OCI-M1 (cell line): ENCODE data around the gene ALG12.
A peak's percentile ranks its signal among the peaks of the same experiment; 100 is the strongest.
"Not testable (repeated sequence)": the region's sequence is repeated elsewhere in the genome, so short reads cannot be mapped to it uniquely, and the experiment has no call there.

Source experiments
- DNase-seq: peaks from one replicate; lab custom pipeline; 2025; lab: John Stamatoyannopoulos, UW

The ALG12 gene

DNA sequence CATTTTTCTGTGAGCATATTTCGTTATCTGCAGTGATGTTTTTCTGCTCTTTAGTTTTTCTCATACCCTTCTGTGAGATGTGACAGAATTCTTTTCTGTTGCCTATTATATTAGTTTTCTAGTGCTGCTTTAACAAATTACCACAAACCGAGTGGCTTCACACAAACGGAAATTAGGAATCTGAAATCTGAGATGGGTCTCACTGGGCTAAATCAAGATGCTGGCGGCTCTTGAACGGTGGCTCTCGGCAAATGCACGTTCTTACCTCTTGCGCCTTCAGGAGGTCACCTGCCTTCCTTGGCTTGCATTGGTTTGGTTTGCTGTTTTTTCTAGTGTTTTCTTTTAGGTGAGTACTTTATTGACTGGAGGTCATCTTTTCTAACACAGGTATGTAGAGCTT lies 51.6 kb downstream of the ALG12 start:
- no peak for DNase-seq

DNA sequence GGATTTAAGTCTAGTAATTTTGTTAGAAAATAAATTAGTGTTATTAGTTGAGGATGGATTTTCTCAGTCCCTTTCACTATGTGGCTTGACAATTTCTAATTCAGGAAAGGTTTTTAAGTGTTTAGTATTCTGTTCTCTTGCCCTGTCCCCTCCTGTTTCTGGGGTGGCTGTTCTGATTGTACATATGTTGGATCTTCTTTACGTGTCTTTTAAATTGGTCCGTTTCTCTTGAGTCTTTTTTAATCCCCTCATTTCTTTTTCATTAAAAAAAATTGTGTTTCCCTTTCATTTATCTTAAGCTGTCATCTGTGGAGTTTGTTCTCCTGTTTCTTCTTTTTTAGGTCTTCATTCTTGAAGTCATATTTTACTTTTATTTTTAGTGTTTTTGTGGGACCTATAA lies 52.1 kb downstream of the ALG12 start:
- peak; percentile 29 for DNase-seq

DNA sequence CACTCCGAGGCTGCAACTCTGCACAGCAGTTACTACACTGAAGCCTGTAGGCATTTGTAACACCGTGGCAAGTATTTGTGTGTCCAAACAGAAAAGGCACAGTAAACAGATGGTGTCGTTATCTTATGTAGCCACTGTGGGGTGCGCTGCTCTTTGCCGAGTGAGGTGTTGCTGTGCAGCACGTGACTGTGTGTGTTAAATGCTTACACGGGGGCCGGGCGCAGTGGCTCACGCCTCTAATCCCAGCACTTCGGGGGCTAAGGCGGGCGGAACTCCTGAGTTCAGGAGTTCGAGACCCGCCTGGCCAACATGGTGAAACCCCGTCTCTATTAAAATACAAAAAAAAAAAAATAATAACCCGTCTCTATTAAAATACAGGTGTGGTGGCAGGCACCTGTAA lies 53.1 kb downstream of the ALG12 start:
- DNase-seq = no peak

DNA sequence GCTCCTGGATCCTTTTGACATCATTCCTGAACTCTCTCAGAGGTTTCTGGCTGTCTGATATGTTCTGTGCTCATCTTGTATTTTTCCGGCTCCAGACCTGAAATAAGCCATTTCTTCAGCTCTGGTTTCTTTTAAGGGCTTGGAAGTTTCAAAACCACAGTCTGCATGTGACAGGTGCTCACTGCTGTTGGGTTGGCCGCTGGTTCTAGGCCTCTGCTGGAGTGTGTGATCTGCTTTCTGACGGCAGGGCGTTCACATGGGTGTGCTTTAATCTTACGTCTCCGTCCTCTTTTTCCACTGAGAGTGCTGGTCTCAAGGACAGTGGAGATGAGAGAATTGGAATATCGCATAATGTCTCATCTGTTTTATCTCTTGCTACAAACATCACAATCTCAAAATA lies 54.3 kb downstream of the ALG12 start:
- no peak for DNase-seq

DNA sequence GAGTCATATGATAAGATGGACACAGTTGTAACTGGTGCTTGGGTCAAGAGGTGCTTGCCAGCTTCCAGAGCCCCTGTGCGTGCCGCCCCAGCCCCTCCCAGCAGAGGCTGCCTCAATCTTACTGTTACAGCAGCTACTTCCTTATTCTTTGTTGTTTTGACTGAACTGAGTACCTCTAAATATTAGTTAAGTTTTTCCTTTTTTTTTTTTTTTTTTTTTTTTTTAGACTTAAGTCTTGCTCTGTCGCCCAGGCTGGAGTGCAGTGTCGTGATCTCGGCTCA lies 55.8 kb downstream of the ALG12 start:
- no peak for DNase-seq

DNA sequence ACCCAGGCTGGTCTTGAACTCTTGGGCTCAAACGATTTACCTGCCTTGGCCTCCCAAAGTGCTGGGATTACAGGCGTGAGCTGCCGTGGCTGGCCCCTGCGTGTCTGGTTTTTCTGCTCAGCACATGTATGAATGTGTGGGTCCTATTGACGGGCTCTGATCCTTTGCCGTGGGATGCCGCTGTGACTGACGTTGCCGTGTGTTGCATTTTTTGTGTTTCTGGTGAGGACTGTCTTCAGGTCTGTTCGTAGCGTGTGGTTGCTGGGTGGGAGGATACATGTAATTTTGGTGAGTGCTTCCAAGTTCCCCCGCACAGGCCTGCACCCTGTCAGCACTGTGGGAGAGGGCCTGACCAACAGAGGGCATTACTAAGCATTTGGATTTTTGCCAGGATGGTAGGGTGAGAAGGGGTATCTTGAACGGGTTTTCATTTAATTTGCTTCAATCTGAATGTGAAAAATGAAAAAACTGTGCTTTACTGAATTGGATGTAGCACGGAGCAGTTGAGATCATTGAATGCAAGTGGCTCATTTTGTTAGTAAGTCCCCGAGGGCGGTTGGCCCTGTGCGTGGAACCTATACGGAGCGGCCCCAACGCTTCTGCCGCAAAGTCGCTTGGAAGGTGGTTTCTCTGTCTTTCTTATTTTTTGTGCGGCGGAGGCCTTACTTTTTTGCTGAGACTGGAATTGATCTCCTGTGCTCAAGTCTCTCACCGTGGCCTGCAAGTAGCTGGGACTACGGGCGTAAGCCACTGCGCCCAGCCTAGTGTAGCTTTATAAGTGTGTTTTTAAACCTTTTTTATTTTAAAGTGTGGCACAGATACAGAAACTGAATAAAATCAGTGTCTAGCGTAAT lies 56.4 kb downstream of the ALG12 start:
- no peak for DNase-seq

DNA sequence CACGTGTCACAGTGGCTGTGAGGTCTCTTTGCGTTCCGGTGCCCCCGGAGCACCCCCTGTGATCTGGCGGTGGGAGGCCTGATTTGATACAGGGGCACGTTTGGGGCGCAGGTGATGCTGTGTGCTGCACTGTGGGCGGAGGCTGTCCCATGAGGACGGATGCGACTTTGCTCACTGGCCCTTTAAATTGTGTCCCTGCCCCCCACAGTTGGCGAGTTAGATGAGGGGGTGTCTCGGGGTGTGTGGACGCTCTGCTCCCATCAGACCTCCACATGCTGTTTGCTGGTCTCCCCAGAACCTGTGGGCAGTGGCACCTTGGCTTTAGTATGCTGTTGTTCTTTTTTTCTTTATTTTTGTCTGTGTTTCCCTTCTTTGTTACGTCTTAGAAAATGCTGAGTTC lies 59.4 kb downstream of the ALG12 start:
- DNase-seq = no peak

DNA sequence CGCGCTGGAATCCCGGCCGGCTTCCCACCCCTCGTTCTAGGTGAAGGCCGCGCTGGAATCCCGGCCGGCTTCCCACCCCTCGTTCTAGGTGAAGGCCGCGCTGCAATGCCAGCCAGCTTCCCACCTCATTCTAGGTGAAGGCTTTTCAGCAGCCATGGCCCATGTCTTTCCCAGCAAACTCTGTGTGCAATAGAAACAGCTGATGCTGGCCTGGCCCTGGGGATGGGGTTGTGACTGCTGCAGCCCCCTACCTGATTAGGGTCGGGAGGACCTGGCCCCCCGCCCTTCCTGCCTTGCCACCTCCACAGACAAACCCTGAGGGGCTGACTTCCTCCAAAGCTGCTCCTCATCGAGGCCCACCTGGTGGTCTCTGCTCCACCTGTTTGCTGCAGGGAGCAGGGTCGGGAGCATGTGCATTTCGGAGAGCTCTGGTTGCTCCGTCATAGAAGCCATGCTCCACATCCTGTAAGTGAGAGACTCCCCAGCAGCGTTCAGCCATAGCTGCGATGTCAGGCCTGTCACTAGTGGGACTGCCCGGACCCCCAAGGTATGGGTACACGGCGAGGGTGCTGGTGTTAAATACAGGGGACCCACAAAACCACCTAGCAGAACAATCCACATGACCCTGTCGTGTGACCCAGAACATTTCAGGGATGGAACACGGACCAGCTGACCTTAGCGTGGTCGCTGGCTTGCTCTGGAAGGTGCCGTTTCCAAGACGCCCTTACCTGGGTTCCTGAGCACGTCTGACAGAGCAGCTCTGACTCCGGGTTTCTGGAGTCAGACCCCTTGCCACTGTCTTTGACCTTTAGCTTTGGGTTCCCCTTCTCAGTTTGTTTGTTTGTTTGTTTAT lies 61.2 kb downstream of the ALG12 start:
- no peak for DNase-seq

DNA sequence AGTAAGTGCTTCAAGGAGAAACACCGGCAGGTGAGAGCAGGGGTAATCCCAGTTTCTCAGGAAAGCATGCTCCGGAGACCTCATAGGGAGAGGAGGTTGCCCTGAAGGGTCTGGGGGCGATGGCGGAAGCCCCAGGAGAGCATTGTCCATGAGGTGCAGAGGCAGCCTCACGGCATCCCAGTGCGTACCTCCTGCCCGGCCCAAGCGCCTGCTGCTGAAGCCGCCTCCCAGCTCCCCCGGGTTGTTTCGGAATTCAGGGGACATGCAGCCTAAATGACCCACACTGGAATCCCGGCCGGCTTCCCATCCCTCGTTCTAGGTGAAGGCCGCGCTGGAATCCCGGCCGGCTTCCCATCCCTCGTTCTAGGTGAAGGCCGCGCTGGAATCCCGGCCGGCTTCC lies 61.9 kb downstream of the ALG12 start:
- no peak for DNase-seq

DNA sequence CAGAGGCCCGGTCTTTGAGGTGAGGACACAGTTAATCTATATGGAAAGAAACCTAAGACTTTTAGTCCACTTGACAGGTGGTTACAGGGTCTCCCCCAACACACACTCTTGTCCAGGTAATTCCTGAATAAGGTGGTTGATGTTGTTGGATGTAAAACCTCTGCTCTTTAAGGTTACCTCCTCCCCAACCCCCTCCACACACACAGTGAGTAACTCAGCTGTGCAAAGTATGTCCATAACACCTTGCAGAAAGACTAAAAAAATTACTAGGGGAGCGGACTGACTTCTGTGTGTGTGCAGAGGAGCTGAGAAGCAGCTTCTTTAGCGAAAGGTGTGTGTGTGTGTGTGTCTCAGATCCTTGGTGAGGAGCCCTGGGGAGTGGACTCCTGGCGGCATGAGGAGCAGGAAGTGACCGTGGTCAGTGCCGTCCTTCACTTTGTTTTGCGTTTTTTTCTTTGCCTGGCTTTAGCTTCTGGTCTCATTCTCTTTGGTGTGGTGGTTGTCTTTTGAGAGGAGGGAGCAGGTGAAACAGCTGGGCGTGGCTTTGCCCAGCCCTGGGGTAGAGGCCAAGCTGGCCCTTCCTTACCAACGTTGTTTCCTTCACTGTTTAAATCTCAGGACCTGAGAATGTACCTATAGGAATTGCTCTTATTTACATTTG lies 62.9 kb downstream of the ALG12 start:
- DNase-seq = no peak

DNA sequence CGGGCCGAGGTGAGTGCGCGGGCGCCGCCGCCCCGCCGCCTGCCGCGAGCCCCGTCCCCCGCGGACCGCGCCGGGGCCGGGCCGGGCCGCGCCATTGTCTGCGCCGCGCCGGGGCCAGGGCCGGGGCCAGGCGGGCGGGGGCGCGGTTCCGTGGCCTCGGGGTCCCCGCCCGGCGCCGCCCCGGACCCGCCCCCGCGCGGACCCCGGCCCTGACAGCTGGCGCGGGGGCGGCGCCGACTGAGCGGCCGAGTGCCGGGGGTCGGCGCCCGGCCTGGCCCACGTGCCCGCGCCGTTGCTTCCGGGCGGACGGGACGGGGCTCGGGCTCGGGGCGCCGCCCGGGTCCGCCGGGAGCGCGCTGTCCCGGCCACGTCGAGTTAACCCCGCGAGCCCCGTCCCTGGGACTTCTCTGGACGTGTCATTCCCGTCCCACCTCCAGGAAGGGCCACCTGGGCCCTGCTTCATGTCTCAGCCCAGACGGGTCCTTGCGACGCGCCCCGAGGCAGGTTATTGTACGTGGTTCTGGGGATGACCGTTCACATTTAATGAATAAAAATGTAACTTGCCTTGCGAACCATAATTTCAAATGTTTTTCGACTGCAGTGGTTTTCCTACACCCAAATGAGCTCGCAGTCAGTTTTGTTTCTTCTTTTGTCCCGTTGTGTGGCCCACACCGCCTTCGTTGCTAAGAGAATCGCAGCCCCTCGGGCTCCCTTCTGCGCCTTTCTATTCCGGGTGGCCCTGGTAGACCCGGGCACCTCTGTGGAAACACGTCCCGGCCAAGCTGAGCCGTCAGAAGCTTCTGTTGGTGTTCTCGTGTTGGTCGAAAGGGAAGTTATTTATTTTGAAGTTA lies 64.0 kb downstream of the ALG12 start:
- peak; percentile 48 for DNase-seq

DNA sequence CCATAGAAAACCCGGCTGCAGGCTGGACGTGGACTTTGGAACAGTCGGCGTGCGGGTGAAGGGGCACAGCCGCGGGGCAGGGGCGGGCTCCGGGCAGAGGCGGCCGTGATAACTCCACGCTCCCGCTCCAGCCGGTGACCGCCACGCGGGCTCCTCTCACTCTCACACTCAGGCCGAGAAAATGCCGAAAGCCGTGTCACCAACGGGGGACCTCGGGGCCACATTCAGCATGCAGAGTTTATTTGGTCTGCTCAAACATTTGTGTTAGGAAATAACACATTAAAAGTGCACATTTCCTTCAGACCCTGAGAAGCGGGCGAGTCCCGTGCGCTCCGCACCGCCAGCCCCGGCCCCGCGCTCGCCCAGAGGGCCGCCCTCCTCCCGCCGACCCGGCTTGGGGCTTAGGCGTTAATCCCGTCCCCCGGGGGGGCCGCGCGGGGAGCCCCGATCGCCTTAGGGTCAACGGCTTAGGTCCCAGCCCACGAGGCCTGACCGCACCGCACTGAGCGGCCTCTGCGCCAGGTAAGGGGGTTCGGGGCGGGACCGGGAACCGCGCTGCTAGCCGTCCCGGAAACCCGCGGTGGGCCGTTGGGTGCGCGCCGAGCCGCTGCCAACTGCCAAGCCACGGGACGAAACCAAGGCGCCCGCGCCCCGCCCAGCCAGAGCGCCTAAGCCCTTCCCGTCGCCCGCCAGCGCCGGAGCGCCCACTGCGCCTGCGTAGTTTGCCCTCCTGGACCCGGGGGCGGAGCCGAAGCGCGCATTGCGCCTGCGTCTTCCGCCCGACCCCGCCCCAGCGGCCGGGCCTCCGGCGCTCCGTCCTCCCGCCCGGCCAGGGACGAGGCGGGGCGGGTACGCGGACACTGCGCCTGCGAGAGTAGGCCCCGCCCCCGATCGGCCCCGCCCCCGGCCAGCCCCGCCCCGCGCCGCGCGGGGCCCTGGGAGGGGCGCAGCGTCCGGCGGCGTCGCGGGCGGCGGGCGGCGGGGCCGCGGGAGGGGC lies 65.0 kb downstream of the ALG12 start, which contains the start of gene ZBED4:
Gene ZBED4 (plus strand): TSS at position 947 of the 997 bp plus-strand sequence. CDS start 29,819 bp downstream, outside the sequence.
- peak; percentile 98 for DNase-seq

DNA sequence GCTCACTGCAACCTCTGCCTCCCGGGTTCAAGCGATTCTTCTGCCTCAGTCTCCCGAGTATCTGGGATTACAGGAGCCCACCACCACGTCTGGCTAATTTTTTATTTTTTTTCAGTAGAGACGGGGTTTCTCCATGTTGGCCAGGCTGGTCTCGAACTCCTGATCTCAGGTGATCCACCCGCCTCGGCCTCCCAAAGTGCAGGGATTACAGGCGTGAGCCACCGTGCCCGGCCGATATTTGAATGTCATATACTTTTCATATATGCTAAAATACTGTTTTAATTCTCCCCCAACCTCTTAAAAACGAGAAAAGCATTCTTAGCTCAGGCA lies 65.7 kb downstream of the ALG12 start:
- not testable (repeated sequence) for DNase-seq

DNA sequence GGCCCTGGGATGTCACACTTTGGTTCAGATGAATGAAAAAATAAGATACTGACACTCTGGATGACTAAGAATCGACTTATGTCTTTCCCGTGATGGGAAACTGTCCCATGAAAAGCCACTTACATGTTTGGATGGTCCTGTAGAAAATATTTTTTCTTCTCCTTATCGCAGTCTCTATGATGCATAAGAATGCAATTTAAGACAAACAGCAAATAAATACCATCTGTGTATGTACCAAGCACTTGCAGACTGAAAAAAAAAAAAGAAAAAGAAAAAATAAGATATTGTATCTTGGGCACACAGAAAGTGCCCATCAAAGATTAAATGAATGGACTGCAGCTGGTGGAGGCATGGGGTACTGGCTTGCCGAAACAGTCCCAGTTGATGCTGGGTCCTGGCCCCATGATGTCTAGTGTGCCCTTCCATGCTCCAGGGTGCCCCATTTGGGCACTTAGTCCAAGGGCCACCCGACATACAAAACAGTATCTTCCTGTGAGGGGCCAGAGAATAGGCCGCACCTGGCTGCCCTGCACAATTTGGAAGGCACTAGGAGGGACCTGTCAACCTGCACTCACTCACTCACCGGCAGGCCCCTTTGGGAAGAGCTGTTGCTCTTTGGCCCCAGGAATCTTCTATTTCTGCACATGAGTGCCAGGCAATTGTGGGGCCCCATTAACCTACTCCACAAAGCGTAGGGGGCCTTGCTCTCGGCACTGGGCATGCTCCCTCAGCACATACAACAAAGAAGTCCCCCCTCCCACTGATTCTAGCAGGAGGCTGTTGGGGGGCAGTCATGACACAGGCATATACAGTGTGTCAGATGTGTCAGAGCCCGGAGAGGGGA lies 67.1 kb downstream of the ALG12 start:
- no peak for DNase-seq
